SK-N-SH (cell line): ENCODE measurements around the gene FBXW11. TPM values are rescaled to one million over a fixed set of nuclear protein-coding genes. Genes with fewer than 3 reads are reported as not detected.
"Not testable (repeated sequence)": the region's sequence is repeated elsewhere in the genome, so short reads cannot be mapped to it uniquely, and the experiment has no call there.

ENCODE experiments used
- CTCF ChIA-PET: fragments of 300-600, 350-600 bp; formaldehyde crosslinking; extraction: SDS; loops from one replicate; lab custom pipeline; 2021; lab: Yijun Ruan, JAX
- POLR2A ChIA-PET: fragments of 350-600 bp; sonication (Branson Sonifier 250); formaldehyde crosslinking; extraction: SDS; loops from one replicate; lab custom pipeline; 2020; ENCODE audit warnings: antibody characterized with exemption, inconsistent platforms; lab: Yijun Ruan, JAX
- DNase-seq: peaks from one replicate; pipeline ENCODE4 v3.0.0; 2012
- H2AFZ ChIP-seq: fragments of 200-600 bp; sonication (generic); 2 replicates; pipeline ENCODE4 v1.8.1; 2016; ENCODE audit warnings: antibody characterized with exemption, mild to moderate bottlenecking, low read depth
- H3F3A ChIP-seq: fragments of 200-600 bp; sonication (generic); replicated peaks from 2 replicates; pipeline ENCODE3; 2016; ENCODE audit warnings: antibody characterized with exemption, mild to moderate bottlenecking; ENCODE audit not compliant: insufficient read depth
- H3K27ac ChIP-seq, 2 experiments: fragments of 200-500 bp in 1 of 2; fragments of 200-600 bp in 1 of 2; sonication (Bioruptor generic) in 1 of 2; sonication (generic), shearing (Covaris generic) in 1 of 2; 2 replicates each; pipeline versions ENCODE4 v1.5.1 to v1.6.1; 2014 to 2016; ENCODE audit warnings: low read depth in 2 of 2, inconsistent platforms in 1 of 2, low read length in 1 of 2, mild to moderate bottlenecking in 1 of 2, mixed read lengths in 1 of 2
- H3K27me3 ChIP-seq: fragments of 200-600 bp; sonication (generic), shearing (Covaris generic); 2 replicates; pipeline ENCODE4 v1.6.1; 2016; ENCODE audit warnings: mixed run types; ENCODE audit not compliant: insufficient read depth
- H3K36me3 ChIP-seq, 2 experiments: fragments of 200-500 bp in 1 of 2; fragments of 200-600 bp in 1 of 2; sonication (Bioruptor generic) in 1 of 2; sonication (generic) in 1 of 2; replicated peaks in 1 of 2; 2 replicates each; pipeline versions ENCODE3 to v1.5.1; 2014 to 2016; ENCODE audit warnings: low read length in 1 of 2, mild to moderate bottlenecking in 1 of 2; ENCODE audit not compliant: insufficient read depth in 2 of 2, control insufficient read depth in 1 of 2
- H3K4me1 ChIP-seq, 2 experiments: fragments of 200-500 bp in 1 of 2; fragments of 200-600 bp in 1 of 2; sonication (Bioruptor generic) in 1 of 2; sonication (generic), shearing (Covaris generic) in 1 of 2; 2 replicates each; pipeline versions ENCODE4 v1.5.1 to v1.6.1; 2014 to 2016; ENCODE audit warnings: low read depth in 1 of 2, low read length in 1 of 2, mixed run types in 1 of 2; ENCODE audit not compliant: insufficient read depth in 2 of 2, control insufficient read depth in 1 of 2
- H3K4me2 ChIP-seq: fragments of 200-600 bp; sonication (generic), shearing (Covaris generic); 2 replicates; pipeline ENCODE4 v1.6.1; 2017; ENCODE audit warnings: mixed run types
- H3K4me3 ChIP-seq, 2 experiments: fragments of 200-500 bp in 1 of 2; fragments of 200-600 bp in 1 of 2; sonication (Bioruptor generic) in 1 of 2; sonication (generic), shearing (Covaris generic) in 1 of 2; 2 replicates each; pipeline versions ENCODE4 v1.5.1 to v1.8.1; 2014 to 2016; ENCODE audit warnings: low read depth in 2 of 2, inconsistent platforms in 1 of 2, low read length in 1 of 2, mild to moderate bottlenecking in 1 of 2, mixed read lengths in 1 of 2, moderate library complexity in 1 of 2
- H3K79me2 ChIP-seq: fragments of 200-600 bp; sonication (generic); 2 replicates; pipeline ENCODE4 v1.8.1; 2017; ENCODE audit warnings: mild to moderate bottlenecking; ENCODE audit not compliant: insufficient read depth
- H3K9ac ChIP-seq: fragments of 200-600 bp; sonication (generic); 2 replicates; pipeline ENCODE4 v1.6.1; 2017; ENCODE audit warnings: mixed run types
- H3K9me2 ChIP-seq: fragments of 200-600 bp; sonication (generic); 2 replicates; pipeline ENCODE4 v1.6.1; 2017; ENCODE audit warnings: mixed run types
- H3K9me3 ChIP-seq: fragments of 200-600 bp; sonication (generic); 2 replicates; pipeline ENCODE4 v1.6.1; 2017; ENCODE audit warnings: mixed run types, mild to moderate bottlenecking, moderate library complexity
- H4K20me1 ChIP-seq: fragments of 200-600 bp; sonication (generic); 2 replicates; pipeline ENCODE4 v1.6.1; 2017; ENCODE audit warnings: mild to moderate bottlenecking, mixed run types; ENCODE audit not compliant: insufficient read depth
- ELF1 ChIP-seq: IDR thresholded peaks from 2 replicates; pipeline ENCODE4 v1.4.0; 2012
- EP300 ChIP-seq, 2 experiments: IDR thresholded peaks; 2 replicates each; pipeline versions ENCODE4 v1.4.0 to v1.6.1; 2012; ENCODE audit warnings: borderline replicate concordance in 1 of 2, low read depth in 1 of 2, low read length in 1 of 2
- FOSL2 ChIP-seq: IDR thresholded peaks from 2 replicates; pipeline ENCODE4 v1.4.0; 2012; ENCODE audit warnings: low read depth, mild to moderate bottlenecking, moderate library complexity, borderline replicate concordance
- FOXM1 ChIP-seq: IDR thresholded peaks from 2 replicates; pipeline ENCODE4 v1.4.0; 2012; ENCODE audit warnings: low read depth, mild to moderate bottlenecking
- GATA2 ChIP-seq: sonication (generic); formaldehyde crosslinking; IDR thresholded peaks from 2 replicates; pipeline ENCODE4 v1.5.0; 2020; ENCODE audit warnings: mild to moderate bottlenecking, missing genetic modification reagents
- MEF2A ChIP-seq: IDR thresholded peaks from 2 replicates; pipeline ENCODE4 v1.4.0; 2012; ENCODE audit warnings: low read depth, borderline replicate concordance
- RAD21 ChIP-seq: IDR thresholded peaks from 2 replicates; pipeline ENCODE4 v1.6.1; 2012; ENCODE audit warnings: mild to moderate bottlenecking, low read length
- RCOR1 ChIP-seq: fragments of 150-350 bp; IDR thresholded peaks from 2 replicates; pipeline ENCODE4 v1.6.1; 2017; ENCODE audit warnings: antibody characterized with exemption, low read length
- RFX5 ChIP-seq: IDR thresholded peaks from 2 replicates; pipeline ENCODE4 v1.6.1; 2012; ENCODE audit warnings: mild to moderate bottlenecking, improper control_type of control experiment, low read length
- RXRA ChIP-seq: IDR thresholded peaks from 2 replicates; pipeline ENCODE4 v1.4.0; 2012; ENCODE audit warnings: low read depth, mild to moderate bottlenecking, borderline replicate concordance
- SMC3 ChIP-seq: IDR thresholded peaks from 2 replicates; pipeline ENCODE4 v1.6.1; 2012; ENCODE audit warnings: low read depth, low read length, improper control_type of control experiment
- TCF12 ChIP-seq: IDR thresholded peaks from 2 replicates; pipeline ENCODE4 v1.4.0; 2012
- TEAD4 ChIP-seq: IDR thresholded peaks from 2 replicates; pipeline ENCODE4 v1.4.0; 2012; ENCODE audit warnings: mild to moderate bottlenecking, borderline replicate concordance; ENCODE audit not compliant: insufficient read depth
- WGBS: methylation state at CpG from one replicate; pipeline ENCODE4 v1.1.6; 2017; ENCODE audit warnings: low lambda C conversion rate; 5-methylcytosine and 5-hydroxymethylcytosine counted together
- polyA plus RNA-seq, 3 experiments: library from polyadenylated mRNA; depleted of rRNA; stranded (reverse); fragments of >200 nt; gene quantifications; 2 replicates each; pipeline ENCODE4 v1.2.3, GENCODE V29; 2012
- TF ChIP-seq, protein P1 (sequence below): IDR thresholded peaks from 2 replicates; pipeline ENCODE4; 2012
- TF ChIP-seq, protein P2 (sequence below): IDR thresholded peaks from 2 replicates; pipeline ENCODE4 v1.4.0; 2012; ENCODE audit warnings: low read depth, borderline replicate concordance
- TF ChIP-seq, protein P3 (sequence below): fragments of 150-350 bp; IDR thresholded peaks from 2 replicates; pipeline ENCODE4 v1.6.1; 2017; ENCODE audit warnings: antibody characterized with exemption, low read length, low read depth, borderline replicate concordance
- TF ChIP-seq, protein P4 (sequence below): fragments of 200-600 bp; sonication (generic); IDR thresholded peaks from 2 replicates; pipeline ENCODE4 v1.6.1; 2017; ENCODE audit warnings: antibody characterized with exemption, mild to moderate bottlenecking, moderate library complexity
- TF ChIP-seq, protein P5 (sequence below): IDR thresholded peaks from 2 replicates; pipeline ENCODE4 v1.4.0; 2012; ENCODE audit warnings: low read depth
- TF ChIP-seq, protein P6 (sequence below): fragments of 150-350 bp; IDR thresholded peaks from 2 replicates; pipeline ENCODE4 v1.6.1; 2016; ENCODE audit warnings: mild to moderate bottlenecking, low read depth, low read length
- TF ChIP-seq, protein P7 (sequence below): IDR thresholded peaks from 2 replicates; pipeline ENCODE4 v1.4.0; 2012; ENCODE audit warnings: low read depth, borderline replicate concordance

FBXW11 gene
- polyA plus RNA-seq, 1 of the 3 experiments (the other 2 are of a cell fraction) = 37.5 TPM

DNA sequence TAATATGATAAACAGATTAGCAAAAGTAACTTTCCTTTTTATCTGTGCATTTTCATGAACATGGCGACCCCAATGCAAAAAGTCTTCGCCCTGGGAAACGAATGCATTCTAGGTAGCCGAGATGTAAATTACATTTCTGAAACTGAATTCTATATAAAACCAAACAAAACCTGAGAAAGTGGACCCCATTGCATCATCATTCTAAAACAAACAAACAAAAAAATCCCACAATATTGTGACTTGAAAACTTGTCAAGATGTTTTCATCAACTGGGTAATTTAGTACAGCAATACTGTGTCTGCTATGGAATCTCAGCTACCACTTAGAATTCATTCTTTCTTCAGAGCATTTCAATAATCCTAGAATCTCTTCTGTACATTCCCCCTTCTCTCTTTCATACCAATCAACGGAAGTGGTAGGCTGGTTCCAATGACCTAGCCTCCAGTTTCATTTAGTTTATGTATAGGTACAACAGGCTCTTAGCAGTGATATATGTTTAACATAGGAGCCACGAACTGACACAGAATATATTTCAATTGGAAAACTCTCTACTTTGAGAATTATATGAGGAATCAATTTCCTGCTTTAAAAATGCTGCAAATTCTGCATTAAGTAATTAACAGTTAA is 85.6 kb downstream of the FBXW11 start:
- Histone ChIP-seq H3F3A (no peaks in the 10 kb centered on the region), H3K4me2 (no peak overlapping the region), H3K4me3 (no peak overlapping the region), H3K36me3 (no peaks in the 10 kb centered on the region), H4K20me1 (peaks cover 80% of the 10 kb centered on the region), H3K9me2 (no peaks in the 10 kb centered on the region), H3K9me3 (no peaks in the 10 kb centered on the region), H3K79me2 (peaks cover 93% of the 10 kb centered on the region), H3K9ac (no peak overlapping the region), H2AFZ (no peak overlapping the region), H3K4me1 (no peaks in the 10 kb centered on the region; a peak in 1 of 4 replicates)
- CTCF ChIA-PET = interaction anchor here (1.3 to 6.0 kb wide), 3 partner anchors 8 to 38 kb away, joined by 3 to 41 read pairs (median 21); no protein-coding TSS in a partner anchor
- 96% methylated on average over 6 of the region's 6 CpGs for WGBS
- DNase-seq = no peak
- POLR2A ChIA-PET = no interaction called here
- no peak for TF ChIP-seq RCOR1
- TF ChIP-seq, protein P1, sequence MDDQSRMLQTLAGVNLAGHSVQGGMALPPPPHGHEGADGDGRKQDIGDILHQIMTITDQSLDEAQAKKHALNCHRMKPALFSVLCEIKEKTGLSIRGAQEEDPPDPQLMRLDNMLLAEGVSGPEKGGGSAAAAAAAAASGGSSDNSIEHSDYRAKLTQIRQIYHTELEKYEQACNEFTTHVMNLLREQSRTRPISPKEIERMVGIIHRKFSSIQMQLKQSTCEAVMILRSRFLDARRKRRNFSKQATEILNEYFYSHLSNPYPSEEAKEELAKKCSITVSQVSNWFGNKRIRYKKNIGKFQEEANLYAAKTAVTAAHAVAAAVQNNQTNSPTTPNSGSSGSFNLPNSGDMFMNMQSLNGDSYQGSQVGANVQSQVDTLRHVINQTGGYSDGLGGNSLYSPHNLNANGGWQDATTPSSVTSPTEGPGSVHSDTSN = no peak
- no peak for TF ChIP-seq EP300 (IDR thresholded peaks at IDR 0.05; ENCODE audit: borderline replicate concordance in 1 of 2, low read depth in 1 of 2, low read length in 1 of 2)
- TF ChIP-seq, protein P2, sequence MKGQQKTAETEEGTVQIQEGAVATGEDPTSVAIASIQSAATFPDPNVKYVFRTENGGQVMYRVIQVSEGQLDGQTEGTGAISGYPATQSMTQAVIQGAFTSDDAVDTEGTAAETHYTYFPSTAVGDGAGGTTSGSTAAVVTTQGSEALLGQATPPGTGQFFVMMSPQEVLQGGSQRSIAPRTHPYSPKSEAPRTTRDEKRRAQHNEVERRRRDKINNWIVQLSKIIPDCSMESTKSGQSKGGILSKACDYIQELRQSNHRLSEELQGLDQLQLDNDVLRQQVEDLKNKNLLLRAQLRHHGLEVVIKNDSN = no peak
- TF ChIP-seq, protein P3, sequence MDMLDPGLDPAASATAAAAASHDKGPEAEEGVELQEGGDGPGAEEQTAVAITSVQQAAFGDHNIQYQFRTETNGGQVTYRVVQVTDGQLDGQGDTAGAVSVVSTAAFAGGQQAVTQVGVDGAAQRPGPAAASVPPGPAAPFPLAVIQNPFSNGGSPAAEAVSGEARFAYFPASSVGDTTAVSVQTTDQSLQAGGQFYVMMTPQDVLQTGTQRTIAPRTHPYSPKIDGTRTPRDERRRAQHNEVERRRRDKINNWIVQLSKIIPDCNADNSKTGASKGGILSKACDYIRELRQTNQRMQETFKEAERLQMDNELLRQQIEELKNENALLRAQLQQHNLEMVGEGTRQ = no peak
- TF ChIP-seq, protein P4, sequence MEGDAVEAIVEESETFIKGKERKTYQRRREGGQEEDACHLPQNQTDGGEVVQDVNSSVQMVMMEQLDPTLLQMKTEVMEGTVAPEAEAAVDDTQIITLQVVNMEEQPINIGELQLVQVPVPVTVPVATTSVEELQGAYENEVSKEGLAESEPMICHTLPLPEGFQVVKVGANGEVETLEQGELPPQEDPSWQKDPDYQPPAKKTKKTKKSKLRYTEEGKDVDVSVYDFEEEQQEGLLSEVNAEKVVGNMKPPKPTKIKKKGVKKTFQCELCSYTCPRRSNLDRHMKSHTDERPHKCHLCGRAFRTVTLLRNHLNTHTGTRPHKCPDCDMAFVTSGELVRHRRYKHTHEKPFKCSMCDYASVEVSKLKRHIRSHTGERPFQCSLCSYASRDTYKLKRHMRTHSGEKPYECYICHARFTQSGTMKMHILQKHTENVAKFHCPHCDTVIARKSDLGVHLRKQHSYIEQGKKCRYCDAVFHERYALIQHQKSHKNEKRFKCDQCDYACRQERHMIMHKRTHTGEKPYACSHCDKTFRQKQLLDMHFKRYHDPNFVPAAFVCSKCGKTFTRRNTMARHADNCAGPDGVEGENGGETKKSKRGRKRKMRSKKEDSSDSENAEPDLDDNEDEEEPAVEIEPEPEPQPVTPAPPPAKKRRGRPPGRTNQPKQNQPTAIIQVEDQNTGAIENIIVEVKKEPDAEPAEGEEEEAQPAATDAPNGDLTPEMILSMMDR = no peak
- no peak for TF ChIP-seq RXRA
- no peak for TF ChIP-seq RFX5
- no peak for TF ChIP-seq TCF12
- no peak for TF ChIP-seq SMC3
- TF ChIP-seq MEF2A = no peak
- TF ChIP-seq FOXM1 = no peak
- no peak for TF ChIP-seq FOSL2
- TF ChIP-seq RAD21 = no peak
- TF ChIP-seq, protein P5, sequence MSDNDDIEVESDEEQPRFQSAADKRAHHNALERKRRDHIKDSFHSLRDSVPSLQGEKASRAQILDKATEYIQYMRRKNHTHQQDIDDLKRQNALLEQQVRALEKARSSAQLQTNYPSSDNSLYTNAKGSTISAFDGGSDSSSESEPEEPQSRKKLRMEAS = no peak
- TF ChIP-seq, protein P6, sequence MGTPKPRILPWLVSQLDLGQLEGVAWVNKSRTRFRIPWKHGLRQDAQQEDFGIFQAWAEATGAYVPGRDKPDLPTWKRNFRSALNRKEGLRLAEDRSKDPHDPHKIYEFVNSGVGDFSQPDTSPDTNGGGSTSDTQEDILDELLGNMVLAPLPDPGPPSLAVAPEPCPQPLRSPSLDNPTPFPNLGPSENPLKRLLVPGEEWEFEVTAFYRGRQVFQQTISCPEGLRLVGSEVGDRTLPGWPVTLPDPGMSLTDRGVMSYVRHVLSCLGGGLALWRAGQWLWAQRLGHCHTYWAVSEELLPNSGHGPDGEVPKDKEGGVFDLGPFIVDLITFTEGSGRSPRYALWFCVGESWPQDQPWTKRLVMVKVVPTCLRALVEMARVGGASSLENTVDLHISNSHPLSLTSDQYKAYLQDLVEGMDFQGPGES = no peak
- no peak for TF ChIP-seq TEAD4
- no peak for TF ChIP-seq ELF1
- TF ChIP-seq, protein P7, sequence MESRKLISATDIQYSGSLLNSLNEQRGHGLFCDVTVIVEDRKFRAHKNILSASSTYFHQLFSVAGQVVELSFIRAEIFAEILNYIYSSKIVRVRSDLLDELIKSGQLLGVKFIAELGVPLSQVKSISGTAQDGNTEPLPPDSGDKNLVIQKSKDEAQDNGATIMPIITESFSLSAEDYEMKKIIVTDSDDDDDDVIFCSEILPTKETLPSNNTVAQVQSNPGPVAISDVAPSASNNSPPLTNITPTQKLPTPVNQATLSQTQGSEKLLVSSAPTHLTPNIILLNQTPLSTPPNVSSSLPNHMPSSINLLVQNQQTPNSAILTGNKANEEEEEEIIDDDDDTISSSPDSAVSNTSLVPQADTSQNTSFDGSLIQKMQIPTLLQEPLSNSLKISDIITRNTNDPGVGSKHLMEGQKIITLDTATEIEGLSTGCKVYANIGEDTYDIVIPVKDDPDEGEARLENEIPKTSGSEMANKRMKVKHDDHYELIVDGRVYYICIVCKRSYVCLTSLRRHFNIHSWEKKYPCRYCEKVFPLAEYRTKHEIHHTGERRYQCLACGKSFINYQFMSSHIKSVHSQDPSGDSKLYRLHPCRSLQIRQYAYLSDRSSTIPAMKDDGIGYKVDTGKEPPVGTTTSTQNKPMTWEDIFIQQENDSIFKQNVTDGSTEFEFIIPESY = no peak
- TF ChIP-seq GATA2 = no peak
- TF ChIP-seq, all 33 proteins: peak for 0
- no peak overlapping the region for H3K27ac ChIP-seq
- no peaks in the 10 kb centered on the region for H3K27me3 ChIP-seq

DNA sequence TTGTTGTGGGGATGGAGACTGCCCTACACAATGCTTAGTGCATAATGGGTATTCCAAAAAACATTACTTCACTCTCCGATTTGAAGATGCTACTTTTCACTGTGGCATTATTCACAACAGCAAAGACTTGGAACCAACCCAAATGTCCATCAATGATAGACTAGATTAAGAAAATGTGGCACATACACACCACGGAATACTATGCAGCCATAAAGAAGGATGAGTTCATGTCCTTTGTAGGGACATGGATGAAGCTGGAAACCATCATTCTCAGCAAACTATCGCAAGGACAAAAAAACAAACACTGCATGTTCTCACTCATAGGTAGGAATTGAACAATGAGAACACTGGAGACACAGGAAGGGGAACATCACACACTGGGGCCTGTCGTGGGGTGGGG is 90.7 kb downstream of the FBXW11 start:
- WGBS = 92% methylated on average over 4 of the region's 4 CpGs
- H3K27me3 ChIP-seq, H2AFZ ChIP-seq, DNase-seq, H3K9me2 ChIP-seq, H3K36me3 ChIP-seq, H3K27ac ChIP-seq, POLR2A ChIA-PET, H3K4me2 ChIP-seq, CTCF ChIA-PET, H3K9ac ChIP-seq, H3K9me3 ChIP-seq, H3K4me3 ChIP-seq: not testable (repeated sequence)
- peaks cover 2 to 16% of the 10 kb centered on the region in 2 experiments; a peak in 2 of 4 replicates for H3K4me1 ChIP-seq
- H3K79me2 ChIP-seq = peaks cover 92% of the 10 kb centered on the region
- peaks cover 88% of the 10 kb centered on the region for H4K20me1 ChIP-seq
- H3F3A ChIP-seq = peaks cover 15% of the 10 kb centered on the region
